Stimulated activated CD8-positive, alpha-beta memory T cell treated with anti-CD3 and anti-CD28 coated beads, Interleukin-2, amount 100 ng/mL, for 1 hour (primary cell): ENCODE data around the gene NPTXR.
"Not testable (repeated sequence)": the region's sequence is repeated elsewhere in the genome, so short reads cannot be mapped to it uniquely, and the experiment has no call there.

Experiments used
- DNase-seq, 2 donors: peaks; one replicate each; pipeline ENCODE4 v3.0.0-alpha.2; 2020; ENCODE audit warnings: low read depth in 2 of 2

Gene NPTXR

DNA sequence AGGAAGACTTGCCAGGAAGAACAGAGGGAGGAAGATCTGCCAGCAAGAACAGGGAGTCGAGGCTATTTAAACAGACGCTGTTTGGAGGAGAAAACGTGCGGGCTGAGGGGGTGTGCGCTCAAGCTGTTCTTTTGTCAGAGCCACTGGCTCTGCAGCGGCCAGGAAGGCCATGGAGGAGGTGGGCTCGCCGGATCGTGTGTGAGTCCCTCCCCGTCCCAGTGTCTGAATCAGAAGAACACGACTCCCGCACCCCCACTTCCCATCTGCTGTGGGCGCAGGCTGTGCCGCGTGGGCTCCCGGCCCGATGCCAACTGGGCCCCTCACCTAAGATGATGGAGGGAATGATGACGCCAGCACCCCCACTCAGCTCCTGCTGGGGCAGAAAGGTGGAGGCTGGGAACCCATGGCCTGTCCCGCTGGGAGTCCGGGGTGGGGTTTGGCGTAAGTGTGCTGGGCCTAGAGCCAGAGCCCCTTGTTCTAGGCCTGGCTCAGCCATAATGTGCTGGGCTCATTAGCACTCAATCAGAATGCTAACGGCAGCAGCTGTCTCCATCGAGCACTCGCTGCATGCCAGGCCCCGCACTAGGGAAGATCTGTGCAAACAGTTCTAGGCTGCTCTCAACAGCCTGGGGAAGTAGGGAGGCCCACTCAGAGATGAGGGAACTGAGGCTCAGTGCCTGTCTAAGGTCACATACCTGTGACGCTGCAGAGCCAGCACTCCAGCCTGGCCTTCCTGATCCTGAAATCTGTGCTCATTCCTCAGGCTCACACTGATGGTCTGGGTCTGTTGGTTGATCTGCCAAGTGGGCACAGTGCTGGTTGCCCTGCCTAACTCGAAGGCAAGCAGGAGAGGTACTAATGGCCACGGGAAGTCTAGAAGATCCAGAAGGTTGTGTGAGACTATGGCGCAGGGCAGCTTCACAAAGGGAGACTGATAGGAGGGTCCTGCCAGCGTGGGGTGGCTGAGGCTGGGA, 11.5 kb downstream of the NPTXR start:
- DNase-seq: no peak

GRCh38 chr22:38831166-38831945, 12.5 kb downstream of the NPTXR start:
- no peak for DNase-seq

DNA sequence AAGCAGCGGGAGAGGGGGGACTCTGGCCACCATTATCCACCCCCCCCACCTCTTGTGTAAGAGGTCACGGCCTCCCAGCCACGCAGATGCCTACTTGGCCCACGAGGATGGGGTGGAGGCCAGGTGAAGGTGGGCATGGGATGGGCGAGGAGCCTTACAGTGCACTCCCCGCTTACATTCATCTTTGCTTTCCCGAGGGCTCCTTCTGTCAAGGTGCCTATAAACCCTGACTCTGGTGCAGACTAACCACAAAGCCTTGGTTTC, 13.1 kb downstream of the NPTXR start:
- no peak for DNase-seq

DNA sequence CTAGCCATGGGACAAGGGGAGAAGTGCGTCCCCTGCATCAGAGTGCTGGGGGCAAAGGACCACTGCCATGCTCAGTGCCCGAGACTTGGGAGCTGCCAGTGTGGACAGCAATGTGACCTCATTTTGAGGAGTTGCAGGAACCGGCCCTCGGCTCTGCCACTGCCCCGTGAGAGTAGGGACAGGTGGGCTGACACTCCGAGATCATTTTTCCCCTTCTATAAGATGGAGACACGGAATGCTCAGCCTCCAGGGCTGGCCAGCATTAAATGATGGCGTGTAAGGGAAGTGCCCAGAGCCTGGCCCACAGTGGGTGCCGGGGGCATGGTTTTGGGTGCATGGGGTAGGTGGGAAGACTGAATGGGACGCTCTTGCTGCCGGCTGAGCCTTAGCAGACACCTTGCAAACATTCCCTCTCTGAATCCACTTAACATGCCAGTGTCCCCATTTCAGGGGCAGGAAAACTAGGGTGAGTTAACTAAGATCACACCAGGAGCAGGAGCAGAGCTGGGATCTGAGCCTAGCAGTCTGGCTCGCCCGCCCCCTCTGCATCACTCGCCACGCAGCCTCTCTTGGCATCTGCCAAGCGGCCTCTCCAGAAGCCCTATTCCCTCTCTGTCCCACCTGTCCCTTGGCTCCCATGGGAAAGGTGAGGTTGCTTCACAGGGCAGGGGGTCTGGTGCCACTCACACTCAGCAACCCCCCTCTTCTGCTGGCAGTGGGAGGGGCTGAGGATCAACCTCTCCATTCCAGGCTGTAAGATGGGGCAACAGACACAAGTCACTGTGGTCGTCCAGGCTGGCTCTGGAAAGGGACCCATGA, 13.6 kb downstream of the NPTXR start:
- DNase-seq: no peak

DNA sequence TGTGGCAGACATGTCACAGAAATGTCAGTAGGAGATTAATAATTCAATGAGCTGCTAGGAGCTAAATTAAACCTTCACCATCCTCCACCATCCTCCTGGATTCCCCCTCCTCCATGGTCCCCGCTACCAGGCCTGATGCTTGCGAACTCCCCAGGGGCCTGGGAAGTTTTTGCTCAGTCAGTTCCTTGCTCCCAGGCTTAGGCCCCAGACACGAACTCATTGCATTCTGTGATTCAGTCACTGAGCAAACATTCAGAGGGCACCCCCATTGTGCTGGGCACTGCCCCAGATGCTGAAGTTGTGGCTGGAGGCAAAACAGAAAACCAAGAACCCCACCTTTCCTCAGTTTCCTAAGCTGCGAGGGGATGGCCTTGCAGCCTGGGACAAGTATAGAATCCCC, 14.3 kb downstream of the NPTXR start:
- DNase-seq: no peak

- no peak for DNase-seq
These were observed 15.1 kb downstream of the NPTXR start for GRCh38 chr22:38828616-38829205.

DNA sequence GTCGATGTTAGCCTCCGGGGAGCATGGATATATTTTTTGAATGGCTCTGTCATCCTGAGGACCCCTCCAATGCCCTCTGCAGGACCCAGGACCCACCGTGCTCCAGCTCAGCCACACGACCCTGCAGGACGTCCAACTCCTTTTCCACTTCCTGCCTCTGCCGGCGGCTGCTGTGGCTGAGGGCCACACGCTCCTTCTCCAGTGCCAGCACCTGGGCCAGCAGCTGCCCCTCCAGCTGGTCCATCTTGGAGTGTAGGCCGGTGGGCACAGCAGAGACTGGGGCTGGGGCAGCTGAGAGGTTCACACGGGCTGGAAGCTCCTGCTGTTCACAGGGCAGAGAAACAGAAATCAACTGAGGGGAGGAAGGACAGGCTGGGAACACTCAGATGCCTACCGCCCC, 15.6 kb downstream of the NPTXR start:
- DNase-seq: no peak

DNA sequence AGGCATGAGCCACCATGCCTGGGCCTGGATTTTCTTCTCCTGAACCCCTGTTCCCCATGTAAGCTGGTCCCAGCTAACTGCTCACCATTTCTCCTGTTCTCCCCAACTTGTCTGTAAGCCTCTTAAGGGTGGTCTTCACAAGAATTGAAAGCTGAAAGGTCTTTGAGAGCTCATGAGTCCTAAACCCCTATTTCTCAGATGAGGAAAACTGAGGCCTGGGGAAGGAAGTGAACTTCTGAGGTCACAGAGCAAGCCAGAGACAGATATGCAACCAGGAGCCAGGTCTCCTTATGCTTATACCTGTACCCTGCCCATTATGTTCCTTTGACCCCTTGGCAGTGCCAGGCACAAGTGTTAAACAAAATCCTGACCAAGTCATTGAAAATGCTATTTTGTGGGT, 16.3 kb downstream of the NPTXR start:
- no peak for DNase-seq

GRCh38 chr22:38826801-38827200, 17.0 kb downstream of the NPTXR start:
- DNase-seq: no peak

DNA sequence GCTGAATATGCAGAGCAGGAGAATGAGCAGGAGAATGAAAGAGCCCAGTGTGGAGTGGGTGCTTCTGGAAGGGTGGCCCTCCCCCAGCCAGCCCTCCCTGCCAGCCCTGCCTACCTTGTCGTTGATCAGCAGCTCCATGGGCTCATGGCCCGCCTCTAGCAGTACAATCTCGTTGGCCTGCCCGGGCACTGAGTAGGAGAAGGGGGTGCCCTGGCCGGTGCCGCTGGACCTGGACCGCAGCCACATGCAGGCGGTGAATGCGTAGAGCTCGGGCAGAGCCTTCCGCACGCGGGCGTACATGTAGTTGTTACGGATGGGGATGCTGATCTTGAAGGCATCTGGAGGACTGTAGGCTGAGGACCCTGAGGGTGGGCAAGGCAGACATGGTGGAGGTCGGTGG, 17.4 kb downstream of the NPTXR start:
- no peak for DNase-seq

DNA sequence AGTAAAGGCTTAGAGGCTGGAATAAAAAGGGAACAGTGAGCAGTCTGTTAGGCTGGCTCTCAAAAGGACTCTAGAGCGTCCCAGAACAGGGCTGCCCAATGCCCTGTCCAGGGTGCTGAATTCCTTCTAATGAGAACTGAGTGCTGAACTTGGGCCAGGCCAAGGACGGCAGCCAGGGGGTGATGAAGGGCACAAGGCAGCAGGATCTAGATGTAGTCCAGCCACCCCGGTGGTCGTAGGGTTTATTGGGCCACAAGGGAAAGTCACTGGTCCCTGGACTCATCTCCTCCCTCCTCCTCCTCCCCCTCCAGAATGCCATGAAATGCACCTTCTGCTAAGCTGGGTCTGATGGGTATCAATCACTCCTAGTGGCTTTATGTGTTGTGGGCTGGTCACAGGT, 19.2 kb downstream of the NPTXR start:
- DNase-seq: no peak

DNA sequence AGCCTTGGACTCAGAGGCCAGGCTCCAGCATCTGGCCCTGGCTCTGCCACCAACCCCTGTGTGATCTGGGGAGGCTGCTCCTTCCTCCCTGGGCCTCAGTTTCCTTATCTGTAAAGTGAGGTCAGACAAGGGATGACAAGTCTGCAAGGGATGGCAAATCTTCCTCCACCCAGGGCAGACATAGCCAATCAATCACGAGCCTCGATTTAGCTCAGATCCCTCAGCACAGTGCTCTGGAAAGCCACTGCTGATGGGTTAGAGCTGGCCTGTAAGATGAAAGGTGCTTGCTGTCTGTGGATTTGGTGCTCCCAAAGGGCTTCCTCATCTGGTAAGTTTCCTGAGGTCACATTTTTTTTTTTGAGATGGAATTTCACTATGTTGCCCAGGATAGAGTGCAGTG, 20.2 kb downstream of the NPTXR start:
- DNase-seq: no peak

- no peak for DNase-seq
These were observed 20.8 kb downstream of the NPTXR start for GRCh38 chr22:38823076-38823475.

DNA sequence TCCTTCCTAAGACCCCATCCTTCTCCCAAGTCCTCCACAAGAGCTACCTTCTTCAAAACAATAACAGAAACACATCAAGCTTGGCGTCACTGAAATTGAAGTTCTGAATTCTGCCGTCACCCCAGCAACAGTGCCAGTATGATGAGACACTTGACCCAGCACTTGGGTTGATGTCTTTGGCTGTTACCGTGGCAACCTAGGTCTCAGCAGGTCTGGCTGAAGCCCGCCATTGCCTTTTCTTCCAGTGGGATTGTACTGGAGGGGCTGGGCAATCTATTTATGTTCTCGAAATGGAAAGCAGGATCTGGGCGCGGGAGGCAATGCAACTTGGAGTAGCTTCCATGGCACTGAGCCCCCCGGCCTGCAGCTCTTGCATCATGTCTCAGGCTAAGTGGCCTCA, 23.8 kb downstream of the NPTXR start:
- no peak for DNase-seq

DNA sequence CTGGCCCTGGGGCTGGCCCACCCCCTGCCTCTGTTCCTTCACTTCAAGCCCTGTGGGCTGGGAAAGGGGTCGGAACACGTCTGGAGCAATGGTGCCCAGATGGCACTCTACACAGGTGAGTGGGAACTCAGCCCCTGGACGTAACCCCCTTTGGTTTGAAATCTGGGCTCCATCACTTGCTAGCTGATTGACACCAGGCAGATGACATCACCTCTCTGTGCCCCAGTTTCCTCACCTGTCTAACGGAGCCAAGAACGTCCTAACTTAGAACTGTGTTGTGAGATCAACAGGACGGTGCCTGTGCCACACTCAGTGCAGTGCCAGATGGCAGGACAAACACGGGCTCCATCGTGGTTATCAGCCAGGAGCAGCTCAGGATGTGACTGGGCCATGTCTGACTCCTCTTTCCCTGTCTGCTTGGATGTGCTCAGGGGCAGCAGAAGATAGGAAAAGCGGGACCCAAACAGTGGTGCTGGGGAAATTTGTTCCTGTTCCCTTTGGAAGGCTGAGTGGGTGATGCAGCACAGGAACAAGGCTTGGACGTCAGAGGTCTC, 24.4 kb downstream of the NPTXR start:
- no peak for DNase-seq

GRCh38 chr22:38817196-38817595, 26.6 kb downstream of the NPTXR start:
- DNase-seq: no peak

DNA sequence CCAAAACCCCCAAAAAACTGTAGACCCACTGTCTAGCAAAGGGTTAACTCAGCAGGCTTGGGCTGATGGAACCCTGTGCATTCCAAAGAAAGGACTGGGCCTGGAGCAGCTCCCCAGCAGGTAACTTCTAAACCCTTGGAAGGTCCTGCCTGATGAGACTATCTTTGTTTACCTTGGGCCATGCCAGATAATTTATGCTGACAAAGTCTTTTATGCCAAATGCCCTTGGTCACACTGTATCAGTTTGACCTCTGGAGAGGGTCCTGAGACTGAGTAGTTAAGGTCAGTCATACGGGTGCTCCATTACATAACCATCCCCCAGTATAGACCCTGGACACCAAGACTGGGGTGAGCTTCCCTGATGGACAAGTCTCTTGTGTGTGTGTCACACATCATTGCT, 28.0 kb downstream of the NPTXR start:
- DNase-seq: no peak

DNA sequence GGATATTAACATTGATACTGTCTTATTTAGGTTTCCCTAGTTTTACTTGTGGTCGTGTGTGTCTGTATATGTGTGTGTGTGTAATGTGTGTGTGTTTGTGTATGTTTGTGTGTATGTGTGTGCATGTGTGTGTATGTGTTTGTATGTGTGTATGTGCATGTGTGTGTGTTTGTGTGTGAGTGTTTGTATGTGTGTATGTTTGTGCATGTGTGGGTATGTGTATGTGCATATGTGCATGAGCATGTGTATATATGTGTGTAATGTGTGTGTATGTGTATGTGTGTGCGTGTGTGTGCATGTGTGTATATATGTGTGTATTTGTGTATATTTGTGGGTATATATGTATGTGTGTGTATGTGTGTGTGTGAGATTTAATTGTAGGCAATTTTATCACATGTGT, 32.6 kb downstream of the NPTXR start:
- DNase-seq: no peak

DNA sequence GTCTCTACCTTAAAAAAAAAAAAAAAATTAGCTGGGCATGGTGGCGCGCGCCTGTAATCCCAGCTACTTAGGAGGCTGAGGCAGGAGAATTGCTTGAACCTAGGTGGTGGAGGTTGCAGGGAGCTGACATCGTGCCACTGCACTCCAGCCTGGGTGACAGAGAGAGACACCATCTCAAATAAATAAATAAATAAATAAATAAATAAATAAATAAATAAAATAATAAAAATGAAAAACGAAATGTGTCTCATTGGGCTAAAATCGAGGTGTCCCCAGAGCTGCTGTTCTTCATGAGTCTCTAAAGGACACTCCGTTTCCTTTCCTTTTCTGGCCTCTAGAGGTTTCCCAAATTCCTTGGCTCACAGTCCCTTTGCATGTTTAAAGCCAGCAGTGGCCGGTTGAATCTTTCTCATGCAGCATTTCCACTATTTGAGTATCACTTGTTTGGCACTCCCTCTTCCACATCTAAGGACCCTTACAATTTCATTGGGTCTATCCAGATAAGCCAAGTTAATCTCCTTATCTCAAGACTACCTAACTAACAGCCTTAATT, 38.7 kb downstream of the NPTXR start:
- not testable (repeated sequence) for DNase-seq

- no peak for DNase-seq
These were observed 41.1 kb downstream of the NPTXR start for GRCh38 chr22:38802671-38803121.

- DNase-seq: no peak
These were observed 44.4 kb downstream of the NPTXR start for GRCh38 chr22:38799265-38800002.
